Measurements from ENCODE around the gene DSC1. TPM values are rescaled to one million over a fixed set of nuclear protein-coding genes. Genes with fewer than 3 reads are reported as not detected.
A peak's percentile ranks its signal among the peaks of the same experiment; 100 is the strongest.

Gene DSC1
- total RNA-seq, 3 donors from 2014 or later, result 0.29 TPM; not detected in 2

- DNase-seq (ENCODE audit: low spot score in 2 of 2), result no peak
- H3K36me3 ChIP-seq, result no peaks in the 10 kb centered on the region
- TF ChIP-seq CTCF (IDR thresholded peaks at IDR 0.05), result no peak
- TF ChIP-seq POLR2A (IDR thresholded peaks at IDR 0.05), result no peak
- TF ChIP-seq POLR2AphosphoS5 (IDR thresholded peaks at IDR 0.05), result no peak
- intact Hi-C loops (cut with DNase I; ENCODE audit: low total_unique reads), result no loop called here
- no peaks in the 10 kb centered on the region for H3K4me1 ChIP-seq
- H3K9me3 ChIP-seq, result no peaks in the 10 kb centered on the region
- no peaks in the 10 kb centered on the region for H3K27me3 ChIP-seq
- H3K27ac ChIP-seq, result peak overlapping the region; percentile 34 to 53
- H3K4me3 ChIP-seq, result peak overlapping the region in 1 of 3 donors; percentile 31
Observed at GRCh38 chr18:31206071-31206470, 43.4 kb upstream of the DSC1 start.

- TF ChIP-seq POLR2A (IDR thresholded peaks at IDR 0.05), result no peak
- no peak for TF ChIP-seq POLR2AphosphoS5 (IDR thresholded peaks at IDR 0.05)
- TF ChIP-seq CTCF (IDR thresholded peaks at IDR 0.05), result no peak
- intact Hi-C loops (cut with DNase I; ENCODE audit: low total_unique reads), result no loop called here
- H3K36me3 ChIP-seq, result no peaks in the 10 kb centered on the region
- no peaks in the 10 kb centered on the region for H3K4me1 ChIP-seq
- H3K9me3 ChIP-seq, result no peaks in the 10 kb centered on the region
- H3K27ac ChIP-seq, result peak overlapping the region in 1 of 2 donors; percentile 53
- no peak for DNase-seq (ENCODE audit: low spot score in 2 of 2)
- H3K27me3 ChIP-seq, result no peaks in the 10 kb centered on the region
- H3K4me3 ChIP-seq, result no peak overlapping the region
Observed at GRCh38 chr18:31205273-31205672, 42.6 kb upstream of the DSC1 start.

GRCh38 chr18:31204833-31205232 lies 42.2 kb upstream of the DSC1 start:
- Histone ChIP-seq H3K9me3 (no peaks in the 10 kb centered on the region), H3K36me3 (no peaks in the 10 kb centered on the region), H3K27ac (peak overlapping the region in 1 of 2 donors; percentile 53), H3K4me1 (no peaks in the 10 kb centered on the region), H3K4me3 (no peak overlapping the region), H3K27me3 (no peaks in the 10 kb centered on the region)
- intact Hi-C loops (cut with DNase I; ENCODE audit: low total_unique reads), result no loop called here
- TF ChIP-seq POLR2A (IDR thresholded peaks at IDR 0.05) (no peak), POLR2AphosphoS5 (IDR thresholded peaks at IDR 0.05) (no peak)
- DNase-seq (ENCODE audit: low spot score in 2 of 2), result no peak

- Histone ChIP-seq H3K27ac (no peak overlapping the region), H3K4me3 (no peak overlapping the region), H3K4me1 (no peaks in the 10 kb centered on the region), H3K27me3 (no peaks in the 10 kb centered on the region), H3K36me3 (no peaks in the 10 kb centered on the region), H3K9me3 (no peaks in the 10 kb centered on the region)
- intact Hi-C loops (cut with DNase I; ENCODE audit: low total_unique reads), result no loop called here
- TF ChIP-seq POLR2AphosphoS5 (IDR thresholded peaks at IDR 0.05), result no peak
- no peak for DNase-seq (ENCODE audit: low spot score in 2 of 2)
Observed at GRCh38 chr18:31204166-31204565, 41.5 kb upstream of the DSC1 start.

GRCh38 chr18:31203794-31204148 lies 41.1 kb upstream of the DSC1 start:
- intact Hi-C loops (cut with DNase I; ENCODE audit: low total_unique reads), result no loop called here
- Histone ChIP-seq H3K27ac (no peak overlapping the region), H3K4me3 (no peak overlapping the region), H3K27me3 (no peaks in the 10 kb centered on the region), H3K4me1 (no peaks in the 10 kb centered on the region), H3K36me3 (no peaks in the 10 kb centered on the region), H3K9me3 (no peaks in the 10 kb centered on the region)
- TF ChIP-seq CTCF (IDR thresholded peaks at IDR 0.05), result no peak
- TF ChIP-seq POLR2AphosphoS5 (IDR thresholded peaks at IDR 0.05), result no peak
- no peak for TF ChIP-seq POLR2A (IDR thresholded peaks at IDR 0.05)
- DNase-seq (ENCODE audit: low spot score in 2 of 2), result no peak

GRCh38 chr18:31203096-31203793 lies 40.6 kb upstream of the DSC1 start:
- intact Hi-C loops (cut with DNase I; ENCODE audit: low total_unique reads), result no loop called here
- Histone ChIP-seq H3K4me1 (no peaks in the 10 kb centered on the region), H3K9me3 (no peaks in the 10 kb centered on the region), H3K27me3 (no peaks in the 10 kb centered on the region), H3K36me3 (no peaks in the 10 kb centered on the region), H3K4me3 (no peak overlapping the region), H3K27ac (no peak overlapping the region)
- no peak for DNase-seq (ENCODE audit: low spot score in 2 of 2)
- TF ChIP-seq POLR2AphosphoS5 (IDR thresholded peaks at IDR 0.05), result no peak
